T-helper 1 cell treated with Interleukin-12 subunit alpha and Interleukin-12 subunit beta and Interleukin-4 antibody, amounts not matched to agents 30 μg/mL and 1 μg/mL, for 36 hours (primary cell): Measurements from ENCODE around the gene CMTM8.
A peak's percentile ranks its signal among the peaks of the same experiment; 100 is the strongest.

Experiments used
- H3K27ac Mint-ChIP-seq: one replicate; pipeline ENCODE4 v1.8.0; 2021; ENCODE audit warnings: mild to moderate bottlenecking, mixed read lengths
- H3K27me3 Mint-ChIP-seq: one replicate; pipeline ENCODE4 v1.8.0; 2021; ENCODE audit warnings: low read depth, mixed read lengths
- H3K36me3 Mint-ChIP-seq: one replicate; pipeline ENCODE4 v1.8.0; 2021; ENCODE audit warnings: low read depth, mixed read lengths
- H3K4me1 Mint-ChIP-seq: one replicate; pipeline ENCODE4 v1.8.0; 2021; ENCODE audit warnings: low read depth, mixed read lengths
- H3K4me3 Mint-ChIP-seq: one replicate; pipeline ENCODE4 v1.8.0; 2021; ENCODE audit warnings: mild to moderate bottlenecking, moderate library complexity, mixed read lengths
- H3K9me3 Mint-ChIP-seq: one replicate; pipeline ENCODE4 v1.8.0; 2021; ENCODE audit warnings: mixed read lengths

The CMTM8 gene

GRCh38 chr3:32301426-32301825 is 62.9 kb downstream of the CMTM8 start:
- H3K9me3 Mint-ChIP-seq: peaks cover 7% of the 10 kb centered on the region
- peak overlapping the region; percentile 81 for H3K27ac Mint-ChIP-seq
- peaks cover 71% of the 10 kb centered on the region for H3K4me1 Mint-ChIP-seq
- H3K27me3 Mint-ChIP-seq: no peaks in the 10 kb centered on the region
- H3K4me3 Mint-ChIP-seq: no peak overlapping the region
- H3K36me3 Mint-ChIP-seq: peaks cover 14% of the 10 kb centered on the region

- H3K27ac Mint-ChIP-seq: peak overlapping the region; percentile 93
- H3K4me3 Mint-ChIP-seq: peak overlapping the region; percentile 63
- H3K27me3 Mint-ChIP-seq: no peaks in the 10 kb centered on the region
- H3K36me3 Mint-ChIP-seq: peaks cover 19% of the 10 kb centered on the region
- H3K9me3 Mint-ChIP-seq: peaks cover 10% of the 10 kb centered on the region
- H3K4me1 Mint-ChIP-seq: peaks cover 67% of the 10 kb centered on the region
Observed at GRCh38 chr3:32302601-32303398, 64.3 kb downstream of the CMTM8 start.

- peaks cover 10% of the 10 kb centered on the region for H3K9me3 Mint-ChIP-seq
- peaks cover 69% of the 10 kb centered on the region for H3K4me1 Mint-ChIP-seq
- no peaks in the 10 kb centered on the region for H3K27me3 Mint-ChIP-seq
- H3K4me3 Mint-ChIP-seq: peak overlapping the region; percentile 63
- H3K27ac Mint-ChIP-seq: peak overlapping the region; percentile 93
- peaks cover 23% of the 10 kb centered on the region for H3K36me3 Mint-ChIP-seq
Observed at GRCh38 chr3:32303399-32303747, 64.9 kb downstream of the CMTM8 start.

GRCh38 chr3:32303977-32304881 is 65.7 kb downstream of the CMTM8 start:
- peak overlapping the region; percentile 65 for H3K27ac Mint-ChIP-seq
- peaks cover 68% of the 10 kb centered on the region for H3K4me1 Mint-ChIP-seq
- H3K9me3 Mint-ChIP-seq: peaks cover 10% of the 10 kb centered on the region
- peak overlapping the region; percentile 9 for H3K4me3 Mint-ChIP-seq
- peaks cover 27% of the 10 kb centered on the region for H3K36me3 Mint-ChIP-seq
- H3K27me3 Mint-ChIP-seq: no peaks in the 10 kb centered on the region

GRCh38 chr3:32305361-32305876 is 66.9 kb downstream of the CMTM8 start:
- Mint-ChIP-seq H3K9me3 (peaks cover 10% of the 10 kb centered on the region), H3K36me3 (peaks cover 30% of the 10 kb centered on the region), H3K27ac (no peak overlapping the region), H3K4me1 (peaks cover 67% of the 10 kb centered on the region), H3K27me3 (no peaks in the 10 kb centered on the region), H3K4me3 (no peak overlapping the region)

- H3K27ac Mint-ChIP-seq: peak overlapping the region; percentile 66
- peak overlapping the region; percentile 15 for H3K4me3 Mint-ChIP-seq
- peaks cover 71% of the 10 kb centered on the region for H3K4me1 Mint-ChIP-seq
- H3K9me3 Mint-ChIP-seq: peaks cover 10% of the 10 kb centered on the region
- no peaks in the 10 kb centered on the region for H3K27me3 Mint-ChIP-seq
- H3K36me3 Mint-ChIP-seq: peaks cover 30% of the 10 kb centered on the region
Observed at GRCh38 chr3:32306072-32306471, 67.6 kb downstream of the CMTM8 start.

- Mint-ChIP-seq H3K4me1 (peaks cover 70% of the 10 kb centered on the region), H3K9me3 (peaks cover 10% of the 10 kb centered on the region), H3K27ac (no peak overlapping the region), H3K36me3 (peaks cover 30% of the 10 kb centered on the region), H3K4me3 (peak overlapping the region; percentile 6), H3K27me3 (no peaks in the 10 kb centered on the region)
Observed at GRCh38 chr3:32307591-32307990, 69.1 kb downstream of the CMTM8 start.

GRCh38 chr3:32308378-32308777 is 69.9 kb downstream of the CMTM8 start:
- Mint-ChIP-seq H3K27ac (no peak overlapping the region), H3K27me3 (no peaks in the 10 kb centered on the region), H3K4me3 (no peak overlapping the region), H3K9me3 (peaks cover 10% of the 10 kb centered on the region), H3K4me1 (peaks cover 70% of the 10 kb centered on the region), H3K36me3 (peaks cover 30% of the 10 kb centered on the region)

GRCh38 chr3:32309654-32310242 is 71.3 kb downstream of the CMTM8 start:
- peaks cover 10% of the 10 kb centered on the region for H3K9me3 Mint-ChIP-seq
- no peak overlapping the region for H3K27ac Mint-ChIP-seq
- no peak overlapping the region for H3K4me3 Mint-ChIP-seq
- H3K27me3 Mint-ChIP-seq: no peaks in the 10 kb centered on the region
- H3K4me1 Mint-ChIP-seq: peaks cover 70% of the 10 kb centered on the region
- H3K36me3 Mint-ChIP-seq: peaks cover 33% of the 10 kb centered on the region

- Mint-ChIP-seq H3K27ac (no peak overlapping the region), H3K27me3 (no peaks in the 10 kb centered on the region), H3K9me3 (peaks cover 10% of the 10 kb centered on the region), H3K4me3 (no peak overlapping the region), H3K4me1 (peaks cover 67% of the 10 kb centered on the region), H3K36me3 (peaks cover 35% of the 10 kb centered on the region)
Observed at GRCh38 chr3:32310336-32310735, 71.9 kb downstream of the CMTM8 start.

GRCh38 chr3:32310918-32311839 is 72.7 kb downstream of the CMTM8 start:
- H3K9me3 Mint-ChIP-seq: peaks cover 6% of the 10 kb centered on the region
- no peaks in the 10 kb centered on the region for H3K27me3 Mint-ChIP-seq
- no peak overlapping the region for H3K4me3 Mint-ChIP-seq
- H3K27ac Mint-ChIP-seq: no peak overlapping the region
- peaks cover 28% of the 10 kb centered on the region for H3K36me3 Mint-ChIP-seq
- peaks cover 58% of the 10 kb centered on the region for H3K4me1 Mint-ChIP-seq

- no peaks in the 10 kb centered on the region for H3K27me3 Mint-ChIP-seq
- H3K4me3 Mint-ChIP-seq: no peak overlapping the region
- no peak overlapping the region for H3K27ac Mint-ChIP-seq
- no peaks in the 10 kb centered on the region for H3K9me3 Mint-ChIP-seq
- H3K4me1 Mint-ChIP-seq: peaks cover 53% of the 10 kb centered on the region
- H3K36me3 Mint-ChIP-seq: peaks cover 24% of the 10 kb centered on the region
Observed at GRCh38 chr3:32312251-32312650, 73.8 kb downstream of the CMTM8 start.

- Mint-ChIP-seq H3K27ac (peak overlapping the region; percentile 94), H3K9me3 (no peaks in the 10 kb centered on the region), H3K27me3 (no peaks in the 10 kb centered on the region), H3K4me1 (peaks cover 49% of the 10 kb centered on the region), H3K4me3 (peak overlapping the region; percentile 21), H3K36me3 (peaks cover 20% of the 10 kb centered on the region)
Observed at GRCh38 chr3:32313169-32313568, 74.7 kb downstream of the CMTM8 start.
